Measurements from ENCODE around the gene NDRG4.

The NDRG4 gene

GRCh38 chr16:58458606-58459343 lies 41.2 kb upstream of the NDRG4 start:
- Histone ChIP-seq H3K36me3 (no peaks in the 10 kb centered on the region), H3K4me3 (no peak overlapping the region), H3K27ac (no peak overlapping the region), H3K9ac (no peak overlapping the region), H3K4me1 (peaks cover 0 to 8% (median 5%) of the 10 kb centered on the region in 10 experiments; a peak in 15 of 20 replicates), H4K20me1 (peaks cover 0 to 19% (median 0%) of the 10 kb centered on the region in 11 experiments; a peak in 7 of 22 replicates), H3K9me3 (replicated peaks in 1 of 11) (no peaks in the 10 kb centered on the region), H3K4me2 (peak overlapping the region in 2 of 11 experiments; percentile 1 to 48; a peak in 2 of 22 replicates), H3K27me3 (peaks cover 26 to 43% (median 35%) of the 10 kb centered on the region in 11 experiments)
- TF ChIP-seq Cebpa-rat (IDR thresholded peaks at IDR 0.05), result no peak

GRCh38 chr16:58459344-58460218 lies 40.4 kb upstream of the NDRG4 start:
- Histone ChIP-seq H3K9me3 (replicated peaks in 1 of 11) (no peaks in the 10 kb centered on the region), H3K9ac (no peak overlapping the region), H3K4me1 (peaks cover 5 to 16% (median 13%) of the 10 kb centered on the region in 10 experiments; a peak in 18 of 20 replicates), H3K4me2 (peak overlapping the region in 2 of 11 experiments; percentile 1 to 48; a peak in 3 of 22 replicates), H3K36me3 (no peaks in the 10 kb centered on the region), H3K27me3 (peaks cover 34 to 51% (median 43%) of the 10 kb centered on the region in 11 experiments), H3K27ac (no peak overlapping the region), H3K4me3 (no peak overlapping the region), H4K20me1 (peaks cover 0 to 27% (median 8%) of the 10 kb centered on the region in 11 experiments; a peak in 17 of 22 replicates)
- TF ChIP-seq Cebpa-rat (IDR thresholded peaks at IDR 0.05), result no peak

- peaks cover 0 to 34% (median 13%) of the 10 kb centered on the region in 11 experiments; a peak in 17 of 22 replicates for H4K20me1 ChIP-seq
- H3K36me3 ChIP-seq, result no peaks in the 10 kb centered on the region
- no peak overlapping the region for H3K27ac ChIP-seq
- peaks cover 41 to 57% (median 49%) of the 10 kb centered on the region in 11 experiments for H3K27me3 ChIP-seq
- TF ChIP-seq Cebpa-rat (IDR thresholded peaks at IDR 0.05), result no peak
- peaks cover 6 to 22% (median 17%) of the 10 kb centered on the region in 10 experiments; a peak in 18 of 20 replicates for H3K4me1 ChIP-seq
- H3K9ac ChIP-seq, result no peak overlapping the region
- H3K4me3 ChIP-seq, result no peak overlapping the region
- no peak overlapping the region for H3K4me2 ChIP-seq
- H3K9me3 ChIP-seq (replicated peaks in 1 of 11), result no peaks in the 10 kb centered on the region
Measured at GRCh38 chr16:58460219-58460610, 39.7 kb upstream of the NDRG4 start.

- H3K27me3 ChIP-seq, result peaks cover 49 to 66% (median 57%) of the 10 kb centered on the region in 11 experiments
- H3K9ac ChIP-seq, result no peak overlapping the region
- peaks cover 6 to 22% (median 17%) of the 10 kb centered on the region in 10 experiments; a peak in 18 of 20 replicates for H3K4me1 ChIP-seq
- H3K9me3 ChIP-seq (replicated peaks in 1 of 11), result no peaks in the 10 kb centered on the region
- TF ChIP-seq Cebpa-rat (IDR thresholded peaks at IDR 0.05), result no peak
- H3K4me2 ChIP-seq, result no peak overlapping the region
- H3K4me3 ChIP-seq, result no peak overlapping the region
- H3K27ac ChIP-seq, result no peak overlapping the region
- no peaks in the 10 kb centered on the region for H3K36me3 ChIP-seq
- H4K20me1 ChIP-seq, result peaks cover 0 to 34% (median 13%) of the 10 kb centered on the region in 11 experiments; a peak in 17 of 22 replicates
Measured at GRCh38 chr16:58461056-58461455, 38.9 kb upstream of the NDRG4 start.

GRCh38 chr16:58461640-58462039 lies 38.3 kb upstream of the NDRG4 start:
- Histone ChIP-seq H3K4me3 (no peak overlapping the region), H3K27me3 (peaks cover 55 to 72% (median 63%) of the 10 kb centered on the region in 11 experiments), H3K4me1 (peaks cover 6 to 22% (median 17%) of the 10 kb centered on the region in 10 experiments; a peak in 18 of 20 replicates), H3K9ac (no peak overlapping the region), H3K36me3 (no peaks in the 10 kb centered on the region), H3K9me3 (replicated peaks in 1 of 11) (no peaks in the 10 kb centered on the region), H3K4me2 (no peak overlapping the region), H4K20me1 (peaks cover 0 to 34% (median 13%) of the 10 kb centered on the region in 11 experiments; a peak in 17 of 22 replicates), H3K27ac (no peak overlapping the region)
- TF ChIP-seq Cebpa-rat (IDR thresholded peaks at IDR 0.05), result no peak

- Histone ChIP-seq H3K4me3 (0 out of 20 replicates have a peak overlapping the region, but pooled peaks of 1 of the 10 experiments have one; percentile 75), H3K9me3 (replicated peaks in 1 of 11) (no peaks in the 10 kb centered on the region), H3K4me1 (peaks cover 6 to 22% (median 17%) of the 10 kb centered on the region in 10 experiments; a peak in 18 of 20 replicates), H3K27ac (no peak overlapping the region), H3K9ac (no peak overlapping the region), H3K27me3 (peaks cover 60 to 76% (median 68%) of the 10 kb centered on the region in 11 experiments), H4K20me1 (peaks cover 0 to 35% (median 13%) of the 10 kb centered on the region in 11 experiments; a peak in 17 of 22 replicates), H3K36me3 (no peaks in the 10 kb centered on the region), H3K4me2 (no peak overlapping the region)
- TF ChIP-seq Cebpa-rat (IDR thresholded peaks at IDR 0.05), result no peak
Measured at GRCh38 chr16:58462089-58462488, 37.9 kb upstream of the NDRG4 start.

- peaks cover 6 to 22% (median 17%) of the 10 kb centered on the region in 10 experiments; a peak in 18 of 20 replicates for H3K4me1 ChIP-seq
- H3K9ac ChIP-seq, result no peak overlapping the region
- peak overlapping the region in 10 of 11 experiments; percentile 95 to 100 (median 99); a peak in 17 of 22 replicates for H3K4me2 ChIP-seq
- peaks cover 61 to 79% (median 71%) of the 10 kb centered on the region in 11 experiments for H3K27me3 ChIP-seq
- no peaks in the 10 kb centered on the region for H3K9me3 ChIP-seq (replicated peaks in 1 of 11)
- H3K36me3 ChIP-seq, result no peaks in the 10 kb centered on the region
- TF ChIP-seq Cebpa-rat (IDR thresholded peaks at IDR 0.05), result no peak
- H3K27ac ChIP-seq, result no peak overlapping the region
- peak overlapping the region in 9 of 10 experiments; percentile 56 to 75 (median 64); a peak in 9 of 20 replicates for H3K4me3 ChIP-seq
- H4K20me1 ChIP-seq, result peaks cover 0 to 35% (median 13%) of the 10 kb centered on the region in 11 experiments; a peak in 17 of 22 replicates
Measured at GRCh38 chr16:58462499-58462996, 37.4 kb upstream of the NDRG4 start.
